IPS-18c (cell line): ENCODE data around the gene CTDSP2.
"Not testable (repeated sequence)": the region's sequence is repeated elsewhere in the genome, so short reads cannot be mapped to it uniquely, and the experiment has no call there.

Experiments used
- H3K4me3 ChIP-seq: 2 replicates; pipeline ENCODE4 v1.7.0; 2013; ENCODE audit warnings: low read depth, mild to moderate bottlenecking, low read length, moderate library complexity; ENCODE audit not compliant: insufficient read depth
- H3K9me3 ChIP-seq: one replicate; pipeline ENCODE4 v1.6.1; 2013; ENCODE audit warnings: mild to moderate bottlenecking, low read length, moderate library complexity; ENCODE audit not compliant: control insufficient read depth, insufficient read depth

Gene CTDSP2

GRCh38 chr12:57826966-57827365, 19.6 kb downstream of the CTDSP2 start:
- no peaks in the 10 kb centered on the region for H3K9me3 ChIP-seq
- no peak overlapping the region for H3K4me3 ChIP-seq

- no peaks in the 10 kb centered on the region for H3K9me3 ChIP-seq
Measured at GRCh38 chr12:57826400-57826799, 20.1 kb downstream of the CTDSP2 start.

GRCh38 chr12:57825451-57825850, 21.1 kb downstream of the CTDSP2 start:
- Histone ChIP-seq H3K9me3 (no peaks in the 10 kb centered on the region), H3K4me3 (no peak overlapping the region)

More at GRCh38 chr12:57826400-57826799, 20.1 kb downstream of the CTDSP2 start:
- no peak overlapping the region for H3K4me3 ChIP-seq

- Histone ChIP-seq H3K4me3 (no peak overlapping the region), H3K9me3 (no peaks in the 10 kb centered on the region)
Measured at GRCh38 chr12:57823908-57824640, 22.5 kb downstream of the CTDSP2 start.

DNA sequence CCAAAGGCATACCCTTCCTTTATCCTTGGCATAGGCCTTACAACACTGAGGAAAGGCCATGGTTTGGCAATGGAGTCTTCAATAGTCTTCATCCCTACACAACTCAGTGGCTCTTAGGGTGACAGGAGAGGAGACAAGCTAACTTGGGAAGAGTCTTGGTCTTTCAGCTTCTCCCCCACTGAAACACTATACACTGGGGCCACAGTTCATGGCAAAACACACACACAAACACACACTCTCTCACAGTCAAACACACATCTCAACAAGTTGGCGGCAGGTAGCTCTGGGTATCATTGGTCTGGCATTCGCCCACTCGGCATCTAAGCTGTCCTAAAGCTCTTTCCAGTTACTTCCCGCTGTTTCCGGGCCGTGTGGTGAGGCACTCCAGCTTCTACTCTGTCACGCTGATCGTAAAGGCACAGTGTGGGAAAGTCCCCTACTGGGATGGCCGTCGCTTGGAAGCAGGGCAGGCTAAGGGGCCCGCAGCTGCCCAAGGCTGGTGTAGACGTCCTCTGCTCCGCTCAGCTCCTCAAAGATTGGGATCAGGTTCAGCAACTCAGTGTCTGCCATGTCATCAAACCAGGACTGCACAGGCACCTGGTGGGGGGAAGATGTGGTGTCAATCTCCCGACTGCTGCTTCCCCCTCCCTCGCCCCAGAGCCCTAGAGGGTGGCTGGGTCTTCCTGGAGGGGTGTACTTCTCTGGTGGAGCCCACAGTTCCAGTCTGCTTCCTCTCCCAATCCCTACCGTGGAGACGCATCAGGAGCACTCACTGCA, 23.2 kb downstream of the CTDSP2 start:
- Histone ChIP-seq H3K4me3 (no peak overlapping the region), H3K9me3 (no peaks in the 10 kb centered on the region)

- Histone ChIP-seq H3K9me3 (no peaks in the 10 kb centered on the region), H3K4me3 (no peak overlapping the region)
Measured at GRCh38 chr12:57822392-57823130, 24.0 kb downstream of the CTDSP2 start.

DNA sequence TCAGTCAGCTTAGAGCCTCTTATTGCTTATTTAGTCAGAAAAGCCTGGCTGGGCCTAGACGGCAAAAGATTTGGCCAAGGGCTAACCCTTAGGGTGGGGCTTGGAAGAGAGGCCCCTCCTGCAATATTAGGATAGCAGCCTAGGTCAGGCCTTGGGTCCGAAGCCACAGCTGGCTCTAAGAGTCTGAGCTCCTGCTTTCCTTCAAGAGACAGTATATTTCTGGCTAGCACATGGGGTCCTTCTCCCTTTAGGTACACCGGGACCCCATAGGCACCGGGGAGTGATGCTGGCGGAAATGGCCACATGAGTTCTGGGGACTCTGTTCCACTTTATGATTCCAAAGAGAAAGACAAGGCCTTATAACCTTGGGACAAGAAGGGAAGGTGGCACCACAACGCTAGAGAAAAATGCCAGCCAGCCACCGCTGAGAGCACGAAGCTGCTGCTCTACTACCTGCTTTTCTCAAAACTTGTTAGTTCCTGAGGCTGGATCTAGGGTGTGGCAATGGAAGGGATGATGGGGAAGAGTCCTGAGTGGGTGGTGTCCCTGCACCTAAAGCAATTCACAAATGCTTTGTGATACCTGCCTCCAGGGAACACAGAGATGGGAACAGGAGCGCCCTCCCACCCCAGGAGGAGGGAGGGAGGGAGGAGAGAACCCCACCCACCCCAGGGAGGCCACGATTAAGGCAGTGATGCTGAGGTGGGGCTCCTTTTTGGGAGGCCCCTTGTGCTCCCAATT, 24.9 kb downstream of the CTDSP2 start:
- Histone ChIP-seq H3K4me3 (no peak overlapping the region), H3K9me3 (no peaks in the 10 kb centered on the region)

DNA sequence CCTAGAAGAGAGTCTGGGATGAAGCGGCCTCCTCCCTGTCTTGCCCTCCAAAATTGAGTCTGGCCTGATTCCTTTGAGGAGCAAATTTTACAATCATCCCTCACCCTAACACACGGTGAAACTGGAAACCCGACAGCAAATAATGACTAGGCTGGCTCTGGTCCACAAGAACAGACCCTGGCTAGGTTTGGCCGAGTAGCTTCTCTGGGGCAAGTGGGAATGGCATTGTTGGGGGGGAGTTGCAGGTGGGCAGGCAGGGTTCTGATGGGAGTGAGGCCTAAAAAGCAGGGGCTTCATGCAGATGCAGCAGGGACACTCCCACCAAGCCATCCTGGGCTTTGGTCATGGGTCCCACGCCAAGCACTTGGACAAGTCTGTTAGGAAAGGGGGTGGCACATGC, 25.5 kb downstream of the CTDSP2 start:
- H3K4me3 ChIP-seq, H3K9me3 ChIP-seq: not testable (repeated sequence)

DNA sequence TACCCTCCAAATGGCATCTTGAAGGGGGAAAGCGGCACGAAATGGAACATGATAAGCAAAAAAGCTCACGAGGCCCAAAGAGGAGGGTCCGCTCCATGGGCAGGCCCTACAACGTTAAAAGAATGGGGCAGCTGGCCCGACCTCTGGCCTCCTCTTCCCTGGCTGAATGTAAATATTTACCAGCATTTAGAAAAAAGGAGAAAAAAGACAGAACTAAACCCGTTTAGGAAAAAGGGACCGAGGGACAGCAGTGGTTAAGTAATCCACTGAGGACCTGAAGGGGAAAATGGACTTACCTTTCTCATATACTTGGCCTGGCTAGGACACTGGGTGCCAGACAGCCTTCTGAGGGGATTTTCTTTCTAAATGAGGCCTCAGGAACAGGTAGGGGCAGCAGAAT, 26.4 kb downstream of the CTDSP2 start:
- H3K9me3 ChIP-seq, H3K4me3 ChIP-seq: not testable (repeated sequence)

GRCh38 chr12:57817990-57818331, 28.6 kb downstream of the CTDSP2 start:
- H3K4me3 ChIP-seq, H3K9me3 ChIP-seq: not testable (repeated sequence)

DNA sequence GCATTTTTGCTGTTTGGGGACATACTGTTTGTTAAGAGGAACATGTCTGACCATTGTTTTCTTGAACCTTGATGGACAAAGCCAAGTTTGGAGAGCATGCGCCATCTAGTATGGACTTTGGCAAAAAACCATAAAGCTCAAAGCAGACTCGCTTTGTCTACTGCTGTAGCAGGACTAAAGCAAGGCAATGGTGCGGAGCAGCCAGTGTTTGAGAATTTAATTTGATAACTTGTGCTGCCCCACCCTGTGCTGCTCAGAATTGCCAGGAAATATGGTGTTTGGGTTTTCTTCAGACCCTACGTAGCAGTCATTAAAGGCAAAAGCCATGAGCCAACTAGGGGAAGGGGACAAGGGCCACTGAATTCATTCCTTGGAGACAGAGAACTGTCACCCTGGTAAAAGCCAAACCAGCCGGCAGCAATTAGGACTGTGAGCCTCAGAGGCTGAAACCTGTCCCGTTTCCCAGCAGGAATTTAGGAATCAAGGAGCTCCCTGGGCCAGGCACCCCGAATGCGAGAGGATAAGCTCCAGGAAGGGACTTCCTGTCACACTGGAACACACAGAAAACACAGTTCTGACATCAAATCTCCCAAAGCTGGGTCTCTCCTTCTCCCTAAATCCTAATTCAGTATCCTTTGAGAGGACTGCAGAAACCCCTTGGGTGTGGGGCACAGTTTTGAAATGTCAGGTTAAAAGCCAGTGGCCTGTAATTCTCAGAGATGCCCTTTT, 29.1 kb downstream of the CTDSP2 start:
- H3K9me3 ChIP-seq: no peaks in the 10 kb centered on the region
- no peak overlapping the region for H3K4me3 ChIP-seq

DNA sequence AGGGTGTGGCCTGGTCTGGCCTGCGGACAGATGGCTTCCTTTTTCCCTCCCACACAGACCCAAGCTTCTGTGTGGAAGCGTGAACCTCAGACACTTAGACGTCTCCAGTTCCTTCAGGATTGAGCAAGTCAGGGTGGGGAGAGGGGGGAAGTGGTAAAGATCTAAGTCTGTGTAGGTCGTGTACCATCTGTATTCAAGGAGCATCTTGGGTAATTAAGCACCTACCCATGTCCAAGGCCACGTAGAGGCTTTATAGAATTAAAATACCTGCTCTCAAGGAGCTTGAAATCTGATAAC, 29.7 kb downstream of the CTDSP2 start:
- Histone ChIP-seq H3K4me3 (no peak overlapping the region), H3K9me3 (no peaks in the 10 kb centered on the region)

GRCh38 chr12:57816001-57816854, 30.3 kb downstream of the CTDSP2 start:
- Histone ChIP-seq H3K4me3 (no peak overlapping the region), H3K9me3 (no peaks in the 10 kb centered on the region)

DNA sequence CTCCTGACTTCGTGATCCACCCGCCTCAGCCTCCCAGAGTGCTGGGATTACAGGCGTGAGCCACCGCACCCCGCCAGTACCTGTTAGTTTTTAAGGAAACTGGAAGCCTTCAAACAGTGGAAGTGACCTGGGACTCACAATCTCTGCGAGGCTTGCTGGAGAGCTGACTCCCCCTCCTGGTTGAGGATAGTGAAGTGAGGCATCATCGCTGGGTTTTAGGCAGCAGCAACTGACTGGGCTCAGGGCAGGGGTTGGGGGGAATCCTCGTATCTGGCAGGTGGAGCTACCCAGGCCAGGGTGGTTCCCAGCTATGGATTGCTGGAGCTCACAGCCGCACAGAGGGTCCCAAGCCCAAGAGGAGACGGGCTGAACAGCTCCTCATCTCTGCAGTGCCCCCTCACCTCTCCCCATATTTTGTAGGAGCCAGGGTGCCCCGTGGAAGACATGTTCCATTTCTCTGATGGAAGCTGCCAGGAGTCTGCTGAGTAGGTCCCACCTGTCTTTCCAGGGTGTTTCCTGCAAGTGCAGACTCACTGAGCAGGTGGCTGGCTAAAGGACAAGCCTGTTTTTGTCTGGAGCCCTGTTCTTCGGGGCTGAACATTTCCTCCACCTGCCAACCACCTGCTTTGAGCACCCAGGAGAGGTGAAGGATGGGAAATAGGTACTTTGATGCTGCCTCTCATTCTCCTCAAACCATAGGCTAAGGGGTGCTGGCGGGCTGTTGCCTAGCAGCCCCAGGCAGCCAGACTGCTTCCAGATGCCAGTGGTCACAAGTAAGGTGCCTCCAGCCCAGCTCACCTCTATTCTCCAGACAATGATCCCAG, 31.1 kb downstream of the CTDSP2 start:
- H3K9me3 ChIP-seq: no peaks in the 10 kb centered on the region
- no peak overlapping the region for H3K4me3 ChIP-seq

GRCh38 chr12:57813971-57814772, 32.4 kb downstream of the CTDSP2 start:
- no peaks in the 10 kb centered on the region for H3K9me3 ChIP-seq

More at GRCh38 chr12:57813971-57814772, 32.4 kb downstream of the CTDSP2 start:
- H3K4me3 ChIP-seq: no peak overlapping the region
